Retinal pigment epithelial cell (primary cell): ENCODE measurements around the gene BTBD17.

Source experiments
- DNase-seq: peaks from one replicate; pipeline ENCODE4 v3.0.0-alpha.2; 2010; ENCODE audit warnings: low read depth
- H3K4me3 ChIP-seq: 2 replicates; pipeline ENCODE4 v1.5.1; 2011; ENCODE audit warnings: mild to moderate bottlenecking, low read length, control low read depth, moderate library complexity
- CTCF ChIP-seq: conservative IDR thresholded peaks from 2 replicates; pipeline ENCODE4 v1.5.1; 2011; ENCODE audit warnings: low read depth, low read length, control low read depth, inconsistent platforms

BTBD17 gene

DNA sequence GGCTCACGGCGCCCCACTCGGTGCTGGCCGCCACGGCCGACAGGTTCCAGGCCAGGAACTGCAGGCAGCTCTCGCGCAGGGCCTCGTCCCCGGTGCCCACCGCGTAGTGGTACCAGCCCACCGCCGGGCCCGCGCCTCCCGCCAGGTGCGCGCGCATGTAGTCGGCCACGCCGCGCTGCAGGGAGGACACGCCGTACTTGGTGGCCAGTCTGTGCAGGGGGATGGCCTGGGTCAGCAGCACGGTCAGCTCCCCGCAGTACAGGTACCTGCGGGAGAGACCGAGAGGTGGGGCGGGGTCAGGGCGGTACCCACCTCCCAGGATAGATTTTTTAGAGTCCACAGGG is 4.2 kb downstream of the BTBD17 start:
- DNase-seq: no peak
- no peak for TF ChIP-seq CTCF
- H3K4me3 ChIP-seq: no peak overlapping the region

- DNase-seq: no peak
- H3K4me3 ChIP-seq: no peak overlapping the region
- no peak for TF ChIP-seq CTCF
Measured at GRCh38 chr17:74356646-74357465, 4.8 kb downstream of the BTBD17 start.

- no peak for TF ChIP-seq CTCF
- no peak overlapping the region for H3K4me3 ChIP-seq
- DNase-seq: no peak
Measured at GRCh38 chr17:74355065-74355464, 6.6 kb downstream of the BTBD17 start.

GRCh38 chr17:74354561-74354960 is 7.1 kb downstream of the BTBD17 start:
- H3K4me3 ChIP-seq: no peak overlapping the region
- DNase-seq: no peak
- TF ChIP-seq CTCF: no peak

DNA sequence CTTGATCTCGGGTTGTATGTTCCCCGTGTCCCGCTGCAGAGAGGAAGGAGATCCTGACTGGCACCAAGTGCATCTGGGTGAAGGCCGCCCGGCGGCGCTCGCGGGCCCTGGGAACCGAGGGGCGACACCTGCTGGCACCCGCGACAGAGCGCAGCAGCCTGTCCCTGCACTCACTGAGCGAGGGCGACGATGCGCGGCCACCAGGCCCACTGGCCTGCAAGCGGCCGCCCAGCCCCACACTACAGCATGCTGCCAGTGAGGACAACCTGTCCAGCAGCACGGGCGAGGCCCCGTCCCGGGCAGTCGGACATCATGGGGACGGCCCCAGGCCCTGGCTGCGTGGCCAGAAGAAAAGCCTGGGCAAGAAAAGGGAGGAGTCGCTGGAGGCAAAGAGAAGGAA is 7.5 kb downstream of the BTBD17 start:
- no peak for DNase-seq
- no peak overlapping the region for H3K4me3 ChIP-seq
- TF ChIP-seq CTCF: peak; percentile 74

DNA sequence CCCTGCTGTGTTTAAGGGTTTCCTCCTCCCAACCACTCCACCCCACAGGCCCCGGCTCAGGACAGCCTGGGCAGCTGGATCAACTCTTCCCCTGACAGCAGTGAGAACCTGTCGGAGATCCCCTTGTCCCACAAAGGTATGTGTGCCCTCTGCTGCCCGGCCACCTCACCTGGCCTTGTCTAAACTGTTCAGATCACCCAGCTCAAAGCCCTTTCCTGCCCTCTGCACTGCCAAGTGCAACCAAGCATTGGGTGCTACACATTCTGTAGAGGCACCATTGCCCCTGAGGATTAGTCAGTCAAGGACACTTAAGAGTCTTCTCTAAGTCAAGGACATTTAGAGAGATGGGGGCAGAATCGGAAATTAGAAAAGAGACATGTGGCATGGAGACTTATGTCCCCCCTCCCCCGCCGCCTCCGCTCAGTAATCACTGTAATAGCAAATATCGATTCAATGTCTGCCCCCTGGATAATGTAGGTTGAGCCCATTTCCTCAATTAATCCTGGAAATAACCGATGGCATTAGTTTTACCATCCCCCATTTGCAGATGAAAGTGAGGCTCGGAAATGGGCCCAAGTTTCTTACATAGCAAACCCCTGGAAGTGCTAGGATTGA is 8.1 kb downstream of the BTBD17 start:
- H3K4me3 ChIP-seq: no peak overlapping the region
- no peak for TF ChIP-seq CTCF
- no peak for DNase-seq
